ENCODE results near the gene FUBP1. TPM values are rescaled to one million over a fixed set of nuclear protein-coding genes. Genes with fewer than 3 reads are reported as not detected.
A peak's percentile ranks its signal among the peaks of the same experiment; 100 is the strongest.
"Not testable (repeated sequence)": the region's sequence is repeated elsewhere in the genome, so short reads cannot be mapped to it uniquely, and the experiment has no call there.

FUBP1 gene
- total RNA-seq, 1 experiment from 2014 or later = 125 TPM

DNA sequence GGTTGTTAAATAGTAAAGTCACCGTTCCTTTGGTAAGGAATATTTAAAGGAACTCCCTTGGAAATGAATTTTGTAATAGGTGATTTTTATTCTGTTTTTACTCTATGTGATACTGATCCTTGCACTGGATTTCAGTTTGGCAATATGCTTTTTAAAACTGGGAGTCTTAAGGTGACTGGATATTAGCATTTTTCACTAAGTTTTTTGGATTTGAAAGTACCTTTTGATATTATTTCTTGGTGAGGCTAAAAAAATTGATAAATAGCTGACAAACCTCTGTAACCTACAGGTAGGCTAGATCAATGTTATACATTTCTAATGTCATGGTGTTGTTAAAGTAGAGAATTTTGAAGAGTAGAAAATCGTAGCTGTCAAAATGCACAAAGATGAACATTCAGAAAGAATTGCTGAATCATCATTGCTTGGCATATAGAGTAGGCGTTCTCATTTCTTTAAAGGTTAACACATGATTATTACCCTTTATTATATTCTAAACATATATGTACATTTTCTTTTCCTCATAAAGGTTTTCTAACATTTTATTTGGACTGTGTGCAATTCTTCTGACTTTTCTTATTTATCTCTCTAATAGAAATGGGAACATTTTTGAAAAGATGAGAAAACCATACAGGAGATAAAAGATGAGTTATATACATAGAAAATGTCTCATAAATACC is 24.3 kb upstream of the FUBP1 start (continued):
- TF ChIP-seq CEBPB (IDR thresholded peaks at IDR 0.05; ENCODE audit: low read depth) (no peak), RAD21 (IDR thresholded peaks at IDR 0.05; ENCODE audit: low read depth) (no peak), YY1 (IDR thresholded peaks at IDR 0.05; ENCODE audit: extremely low read depth, insufficient replicate concordance, low read depth, low read length) (no peak), ELF1 (IDR thresholded peaks at IDR 0.05; ENCODE audit: borderline replicate concordance, low read depth) (no peak), CTCF (IDR thresholded peaks at IDR 0.05 in 2 of 3, conservative IDR thresholded peaks at IDR 0.05 in 1 of 3; ENCODE audit: borderline replicate concordance in 1 of 3, insufficient read depth in 1 of 3, low read depth in 2 of 3, low read length in 2 of 3) (no peak), EGR1 (IDR thresholded peaks at IDR 0.05; ENCODE audit: low read depth) (no peak), CBX3 (IDR thresholded peaks at IDR 0.05; ENCODE audit: low read depth) (no peak)
- TF ChIP-seq, protein P1, sequence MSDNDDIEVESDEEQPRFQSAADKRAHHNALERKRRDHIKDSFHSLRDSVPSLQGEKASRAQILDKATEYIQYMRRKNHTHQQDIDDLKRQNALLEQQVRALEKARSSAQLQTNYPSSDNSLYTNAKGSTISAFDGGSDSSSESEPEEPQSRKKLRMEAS (IDR thresholded peaks at IDR 0.05) = no peak; the same call in 1 of the 2 replicates

DNA sequence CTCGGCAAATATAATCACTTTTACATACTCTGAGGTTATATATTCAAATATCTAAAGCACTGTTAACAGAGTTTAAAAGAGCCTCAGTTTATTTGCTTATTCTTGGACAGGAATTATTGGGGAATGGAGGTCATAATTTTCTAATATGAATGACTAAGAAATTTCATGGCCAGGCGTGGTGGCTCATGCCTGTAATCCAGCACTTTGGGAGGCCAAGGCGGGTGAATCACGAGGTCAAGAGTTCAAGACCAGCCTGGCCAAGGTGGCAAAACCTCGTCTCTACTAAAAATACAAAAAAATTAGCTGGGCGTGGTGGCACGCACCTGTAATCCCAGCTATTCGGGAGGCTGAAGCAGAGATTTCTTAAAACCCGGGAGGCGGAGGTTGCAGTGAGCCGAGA is 21.7 kb upstream of the FUBP1 start:
- not testable (repeated sequence) for ATAC-seq; BruUV-seq (replicated peaks)

More for the DNA sequence above, 21.7 kb upstream of the FUBP1 start:
- H4K20me1 ChIP-seq (ENCODE audit: insufficient read depth); RAD21 ChIA-PET (ENCODE audit: low non-redundant PET in 1 of 2, low total read pairs in 2 of 2, uncharacterized antibody in 2 of 2, unreplicated experiment in 2 of 2); CTCF ChIA-PET; H2AFZ ChIP-seq (ENCODE audit: low read depth, low read length, poor library complexity, severe bottlenecking); intact Hi-C loops (cut with micrococcal nuclease); H3K36me3 ChIP-seq (ENCODE audit: control insufficient read depth in 1 of 2, insufficient read depth in 2 of 2, low read length in 2 of 2); H3K79me2 ChIP-seq (ENCODE audit: insufficient read depth, low read length); H3K4me3 ChIP-seq (replicated peaks in 1 of 2; ENCODE audit: low read depth in 1 of 2, low read length in 2 of 2); H3K9me3 ChIP-seq (ENCODE audit: control insufficient read depth in 1 of 2, insufficient read depth in 1 of 2, low read depth in 1 of 2, low read length in 2 of 2); H3K9me2 ChIP-seq (ENCODE audit: insufficient read depth); DNase-seq (ENCODE audit: low read depth, low spot score); H3K27ac ChIP-seq (ENCODE audit: low read depth, low read length); H3K27me3 ChIP-seq (ENCODE audit: insufficient read depth, low read length): not testable (repeated sequence)
- Histone ChIP-seq H3K4me1 (ENCODE audit: control insufficient read depth in 1 of 2, insufficient read depth in 2 of 2, low read length in 2 of 2) (peaks cover 16 to 43% of the 10 kb centered on the region in 2 experiments), H3K4me2 (ENCODE audit: low read length) (peak overlapping the region; percentile 42), H3K9ac (ENCODE audit: low read length) (0 out of 2 replicates have a peak overlapping the region, but pooled peaks have one; percentile 24)
- peak; percentile 21; the same call in 1 of the 2 replicates for TF ChIP-seq FOSL1 (IDR thresholded peaks at IDR 0.05; ENCODE audit: low read depth)
- POLR2A ChIA-PET = interaction anchor here (7.7 kb wide), 1 partner anchor 21 kb away, joined by 129 read pairs; the partner anchor contains the start of gene FUBP1
